Calu3 (cell line): ENCODE measurements around the gene IL1R1. TPM values are rescaled to one million over a fixed set of nuclear protein-coding genes. Genes with fewer than 3 reads are reported as not detected.

ENCODE experiments used
- BruUV-seq: library from RNA; stranded (reverse); fragments of 400-500 nt; replicated peaks from 2 replicates; lab custom pipeline; 2021; lab: Mats Ljungman, UMichigan
- CTCF ChIA-PET: fragments of 300-600 bp; sonication (Branson Sonifier 250); formaldehyde crosslinking; loops from one replicate; lab custom pipeline; 2022; ENCODE audit warnings: antibody characterized with exemption; lab: Charles Lee
- DNase-seq: peaks from one replicate; pipeline ENCODE4 v3.0.0; 2022
- H3K27ac Mint-ChIP-seq: one replicate; pipeline ENCODE4 v1.8.0; 2022; ENCODE audit warnings: mixed read lengths; ENCODE audit not compliant: unreplicated experiment
- H3K27me3 Mint-ChIP-seq: one replicate; pipeline ENCODE4 v1.8.0; 2022; ENCODE audit warnings: mixed read lengths; ENCODE audit not compliant: unreplicated experiment
- H3K36me3 Mint-ChIP-seq: one replicate; pipeline ENCODE4 v1.8.0; 2022; ENCODE audit warnings: mild to moderate bottlenecking, moderate library complexity, mixed read lengths; ENCODE audit not compliant: insufficient read depth, unreplicated experiment
- H3K4me1 Mint-ChIP-seq: one replicate; pipeline ENCODE4 v1.8.0; 2022; ENCODE audit warnings: mild to moderate bottlenecking, low read depth, mixed read lengths; ENCODE audit not compliant: unreplicated experiment
- H3K4me3 Mint-ChIP-seq: one replicate; pipeline ENCODE4 v1.8.0; 2022; ENCODE audit warnings: mild to moderate bottlenecking, low read depth, moderate library complexity, mixed read lengths; ENCODE audit not compliant: unreplicated experiment
- H3K9me3 Mint-ChIP-seq: one replicate; pipeline ENCODE4 v1.8.0; 2022; ENCODE audit warnings: low read depth, mixed read lengths; ENCODE audit not compliant: unreplicated experiment
- intact Hi-C: fragments of 100-400 bp; cut with micrococcal nuclease; formaldehyde crosslinking; loops from one replicate; pipeline ENCODE4 v1.10.0; 2022; ENCODE audit not compliant: unreplicated experiment
- total RNA-seq: library from RNA; stranded (reverse); gene quantifications from 2 replicates; pipeline ENCODE4 v1.2.3, GENCODE V29; 2022
- TF ChIP-seq, protein P1 (sequence below): fragments of 200-600 bp; IDR thresholded peaks from one replicate; pipeline ENCODE4 v1.8.0; 2022; ENCODE audit warnings: antibody characterized with exemption; ENCODE audit not compliant: unreplicated experiment

The IL1R1 gene
- total RNA-seq, 1 experiment from 2014 or later, result 6.2 TPM

DNA sequence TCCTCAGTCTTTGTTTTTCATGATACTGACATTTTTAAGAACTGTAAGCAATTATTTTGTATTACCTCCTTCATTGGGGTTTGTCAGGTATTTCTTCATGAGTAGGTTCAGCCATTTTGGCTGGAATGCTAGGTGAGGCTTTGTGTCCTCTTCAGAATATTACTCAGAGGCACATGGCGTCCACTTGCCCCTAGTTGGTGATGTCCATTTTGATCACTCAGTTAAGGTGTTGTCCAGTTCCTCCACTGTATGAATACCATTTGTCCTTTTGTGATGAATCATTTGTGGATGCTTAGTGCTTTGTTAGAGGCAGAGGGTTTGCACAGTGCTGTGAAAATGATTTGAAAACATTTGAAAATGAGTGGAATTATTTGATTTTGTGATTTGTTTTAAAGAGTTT, 49.0 kb downstream of the IL1R1 start:
- DNase-seq, result no peak
- H3K9me3 Mint-ChIP-seq, result no peaks in the 10 kb centered on the region
- no peak overlapping the region for H3K27ac Mint-ChIP-seq
- no peak overlapping the region for H3K4me3 Mint-ChIP-seq
- peaks cover 21% of the 10 kb centered on the region for H3K4me1 Mint-ChIP-seq
- intact Hi-C loops, result loop anchor here (2.0 kb wide), 1 partner anchor 47 kb away; no protein-coding TSS in a partner anchor
- TF ChIP-seq, protein P1, sequence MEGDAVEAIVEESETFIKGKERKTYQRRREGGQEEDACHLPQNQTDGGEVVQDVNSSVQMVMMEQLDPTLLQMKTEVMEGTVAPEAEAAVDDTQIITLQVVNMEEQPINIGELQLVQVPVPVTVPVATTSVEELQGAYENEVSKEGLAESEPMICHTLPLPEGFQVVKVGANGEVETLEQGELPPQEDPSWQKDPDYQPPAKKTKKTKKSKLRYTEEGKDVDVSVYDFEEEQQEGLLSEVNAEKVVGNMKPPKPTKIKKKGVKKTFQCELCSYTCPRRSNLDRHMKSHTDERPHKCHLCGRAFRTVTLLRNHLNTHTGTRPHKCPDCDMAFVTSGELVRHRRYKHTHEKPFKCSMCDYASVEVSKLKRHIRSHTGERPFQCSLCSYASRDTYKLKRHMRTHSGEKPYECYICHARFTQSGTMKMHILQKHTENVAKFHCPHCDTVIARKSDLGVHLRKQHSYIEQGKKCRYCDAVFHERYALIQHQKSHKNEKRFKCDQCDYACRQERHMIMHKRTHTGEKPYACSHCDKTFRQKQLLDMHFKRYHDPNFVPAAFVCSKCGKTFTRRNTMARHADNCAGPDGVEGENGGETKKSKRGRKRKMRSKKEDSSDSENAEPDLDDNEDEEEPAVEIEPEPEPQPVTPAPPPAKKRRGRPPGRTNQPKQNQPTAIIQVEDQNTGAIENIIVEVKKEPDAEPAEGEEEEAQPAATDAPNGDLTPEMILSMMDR, result no peak
- CTCF ChIA-PET, result no interaction called here
- no TSS peak for BruUV-seq
- no peaks in the 10 kb centered on the region for H3K27me3 Mint-ChIP-seq
- H3K36me3 Mint-ChIP-seq, result peaks cover 9% of the 10 kb centered on the region

DNA sequence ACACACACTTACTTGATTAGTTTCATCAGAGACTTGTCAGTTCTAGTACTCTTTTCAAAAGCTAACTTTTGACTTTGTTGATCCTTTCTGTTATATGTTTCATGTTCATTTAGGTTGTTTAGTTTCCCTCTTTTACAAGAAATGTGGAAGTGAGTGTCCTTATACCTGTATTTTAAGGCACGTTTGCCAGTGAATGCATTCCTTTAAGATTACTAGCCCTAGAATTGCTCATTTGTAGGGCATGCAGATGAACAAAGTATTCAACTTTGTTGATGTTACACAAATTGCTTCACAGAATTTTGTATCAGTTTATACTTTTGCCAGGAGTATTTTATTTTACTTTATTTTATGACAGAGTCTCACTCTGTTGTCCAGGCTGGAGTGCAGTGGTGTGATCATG, 50.5 kb downstream of the IL1R1 start:
- TF ChIP-seq, protein P1, result no peak
- H3K4me1 Mint-ChIP-seq, result peaks cover 21% of the 10 kb centered on the region
- H3K9me3 Mint-ChIP-seq, result no peaks in the 10 kb centered on the region
- intact Hi-C loops, result no loop called here
- no TSS peak for BruUV-seq
- H3K27ac Mint-ChIP-seq, result no peak overlapping the region
- H3K36me3 Mint-ChIP-seq, result peaks cover 5% of the 10 kb centered on the region
- H3K4me3 Mint-ChIP-seq, result no peak overlapping the region
- no peaks in the 10 kb centered on the region for H3K27me3 Mint-ChIP-seq
- CTCF ChIA-PET, result no interaction called here
- no peak for DNase-seq

DNA sequence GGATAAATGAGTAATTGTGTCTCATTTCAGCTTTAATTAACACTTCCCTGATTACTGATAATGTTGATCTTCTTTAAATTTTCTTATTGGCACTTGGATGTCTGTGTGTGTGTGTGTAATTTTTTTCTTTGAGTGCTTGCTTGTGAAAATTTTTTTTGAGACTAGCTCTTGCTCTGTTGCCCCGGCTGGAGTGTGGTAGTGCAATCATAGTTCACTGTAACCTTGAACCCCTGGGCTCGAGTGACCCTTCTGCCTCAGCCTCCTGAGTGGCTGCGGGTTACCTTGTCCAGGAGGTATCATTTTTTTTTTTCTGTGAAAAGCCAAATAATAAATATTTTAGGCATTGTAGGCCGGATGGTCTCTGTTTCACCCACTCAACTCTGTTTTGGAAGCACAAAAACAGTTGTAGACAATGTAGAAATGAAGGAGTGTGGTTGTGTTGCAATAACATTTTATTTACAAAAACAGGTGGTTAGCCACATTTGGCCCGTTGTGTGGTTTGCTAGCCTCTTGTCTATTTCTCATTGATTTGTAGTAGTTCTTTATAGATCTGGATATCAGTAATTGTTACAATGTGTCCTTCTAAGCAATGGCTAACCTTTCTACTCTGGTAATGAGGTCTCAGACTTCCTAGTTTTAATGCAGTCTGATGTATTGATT, 52.2 kb downstream of the IL1R1 start:
- H3K4me3 Mint-ChIP-seq, result no peak overlapping the region
- peaks cover 5% of the 10 kb centered on the region for H3K36me3 Mint-ChIP-seq
- H3K27me3 Mint-ChIP-seq, result no peaks in the 10 kb centered on the region
- BruUV-seq, result no TSS peak
- no peak overlapping the region for H3K27ac Mint-ChIP-seq
- peaks cover 21% of the 10 kb centered on the region for H3K4me1 Mint-ChIP-seq
- TF ChIP-seq, protein P1, result no peak
- H3K9me3 Mint-ChIP-seq, result no peaks in the 10 kb centered on the region
- intact Hi-C loops, result no loop called here
- CTCF ChIA-PET, result interaction anchor here (0.6 kb wide), 1 partner anchor 1664 kb away, joined by 6 read pairs; no protein-coding TSS in a partner anchor
- no peak for DNase-seq

DNA sequence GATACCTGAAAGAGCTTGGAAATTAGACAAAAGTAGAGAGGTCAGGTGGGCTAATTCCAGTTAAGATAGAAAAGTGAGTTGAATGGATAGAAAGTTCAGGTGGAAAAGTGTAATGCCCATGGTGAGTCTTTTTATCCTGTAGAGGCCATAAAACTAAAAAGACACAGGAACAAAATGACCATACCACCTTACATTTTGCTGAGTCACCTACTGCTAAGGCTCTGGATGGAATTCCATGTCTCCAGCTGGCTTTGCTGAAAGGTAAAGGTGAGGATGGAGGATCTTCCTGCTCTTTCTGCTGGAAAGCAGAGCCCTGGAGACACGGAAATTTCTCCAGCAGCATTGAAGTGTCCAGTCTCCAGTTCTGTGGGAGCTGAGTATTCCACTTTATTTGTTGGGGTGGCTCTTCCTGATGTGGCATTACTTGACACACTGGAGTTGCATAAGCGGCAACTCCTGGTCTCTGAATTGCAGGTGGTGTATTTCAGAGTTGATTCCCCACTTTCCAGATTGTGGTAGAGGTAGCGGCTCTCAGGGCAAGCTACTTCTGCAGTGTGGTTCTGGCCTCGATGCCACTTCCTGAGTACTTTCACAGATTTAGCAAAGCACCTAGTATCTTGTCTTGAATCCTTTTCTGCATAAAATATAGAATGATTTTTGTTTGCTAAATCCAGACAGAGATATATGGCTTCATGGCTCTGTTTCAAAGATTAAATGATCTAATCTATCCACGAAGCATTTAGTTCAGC, 55.0 kb downstream of the IL1R1 start:
- no peak overlapping the region for H3K27ac Mint-ChIP-seq
- CTCF ChIA-PET, result no interaction called here
- no TSS peak for BruUV-seq

More for the DNA sequence above, 55.0 kb downstream of the IL1R1 start:
- no peak overlapping the region for H3K4me3 Mint-ChIP-seq
- intact Hi-C loops, result no loop called here
- no peaks in the 10 kb centered on the region for H3K36me3 Mint-ChIP-seq
- TF ChIP-seq, protein P1, result no peak
- no peaks in the 10 kb centered on the region for H3K27me3 Mint-ChIP-seq
- DNase-seq, result no peak
- no peaks in the 10 kb centered on the region for H3K9me3 Mint-ChIP-seq
- peaks cover 8% of the 10 kb centered on the region for H3K4me1 Mint-ChIP-seq
